Tibial artery (tissue), 4 donors: ENCODE measurements around the gene UTP14C.
A peak's percentile ranks its signal among the peaks of the same experiment; 100 is the strongest.

Source experiments
- DNase-seq, 2 donors: peaks; one replicate each; pipeline ENCODE4 v3.0.0-alpha.2; 2019
- H3K27ac ChIP-seq, 2 donors: fragments of 200-600 bp; sonication (generic) in 1 of 2; 1 replicate in 1 of 2; 2 replicates in 1 of 2; pipeline ENCODE4 v1.5.1; 2018 to 2019; ENCODE audit warnings: mild to moderate bottlenecking in 1 of 2
- H3K27me3 ChIP-seq, 2 donors: fragments of 200-600 bp; sonication (generic) in 1 of 2; one replicate each; pipeline versions ENCODE4 v1.5.1 to v1.6.0; 2016 to 2019
- H3K36me3 ChIP-seq, 3 donors: fragments of 200-600 bp; sonication (generic) in 2 of 3; one replicate each; pipeline ENCODE4 v1.5.1; 2016 to 2019; ENCODE audit warnings: mild to moderate bottlenecking in 2 of 3
- H3K4me1 ChIP-seq, 4 donors: fragments of 200-600 bp; sonication (generic) in 2 of 4; 1 replicate in 3 of 4; 2 replicates in 1 of 4; pipeline ENCODE4 v1.5.1; 2016 to 2019
- H3K4me3 ChIP-seq, 2 donors: fragments of 200-600 bp; sonication (generic) in 1 of 2; 1 replicate in 1 of 2; 2 replicates in 1 of 2; pipeline ENCODE4 v1.5.1; 2018 to 2019; ENCODE audit warnings: mild to moderate bottlenecking in 2 of 2
- H3K9me3 ChIP-seq, 3 donors: fragments of 200-600 bp; sonication (generic) in 1 of 3; one replicate each; pipeline ENCODE4 v1.5.1; 2016 to 2019
- intact Hi-C: fragments of 100-400 bp; cut with DNase I; formaldehyde crosslinking; loops from one replicate; pipeline ENCODE4 v1.15.0; 2023; ENCODE audit warnings: low total_unique reads
- TF ChIP-seq, protein P1 (sequence below), 2 experiments: fragments of 200-600 bp in 1 of 2; fragments of 450-650 bp in 1 of 2; IDR thresholded peaks; one replicate each; pipeline ENCODE4 v1.5.1; 2017 to 2019; ENCODE audit warnings: antibody characterized with exemption in 2 of 2, mild to moderate bottlenecking in 1 of 2, moderate library complexity in 1 of 2

The UTP14C gene

DNA sequence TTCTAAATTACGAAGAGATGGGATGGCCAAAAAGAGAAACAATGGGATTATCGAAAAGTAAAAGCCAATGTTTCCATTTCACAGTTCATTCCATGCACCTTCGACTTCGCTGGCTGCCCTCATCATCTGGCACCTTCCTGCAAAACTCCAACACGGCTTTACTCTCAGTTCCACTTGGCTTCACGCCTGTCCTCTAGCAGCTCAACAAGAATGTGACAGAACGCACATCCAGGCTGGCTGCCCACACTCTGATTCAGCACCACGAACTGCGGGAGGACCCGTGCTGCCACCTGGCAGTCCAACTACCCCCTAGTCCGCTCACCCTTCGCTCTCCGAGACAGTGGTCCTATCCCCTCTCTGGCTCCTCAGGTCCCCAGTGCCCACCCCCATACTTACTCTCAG, 25.0 kb upstream of the UTP14C start:
- Histone ChIP-seq H3K4me1 (peaks cover 0 to 24% (median 17%) of the 10 kb centered on the region in 4 donors), H3K9me3 (no peaks in the 10 kb centered on the region), H3K27ac (no peak overlapping the region), H3K4me3 (no peak overlapping the region), H3K36me3 (no peaks in the 10 kb centered on the region), H3K27me3 (no peaks in the 10 kb centered on the region)
- TF ChIP-seq, protein P1, sequence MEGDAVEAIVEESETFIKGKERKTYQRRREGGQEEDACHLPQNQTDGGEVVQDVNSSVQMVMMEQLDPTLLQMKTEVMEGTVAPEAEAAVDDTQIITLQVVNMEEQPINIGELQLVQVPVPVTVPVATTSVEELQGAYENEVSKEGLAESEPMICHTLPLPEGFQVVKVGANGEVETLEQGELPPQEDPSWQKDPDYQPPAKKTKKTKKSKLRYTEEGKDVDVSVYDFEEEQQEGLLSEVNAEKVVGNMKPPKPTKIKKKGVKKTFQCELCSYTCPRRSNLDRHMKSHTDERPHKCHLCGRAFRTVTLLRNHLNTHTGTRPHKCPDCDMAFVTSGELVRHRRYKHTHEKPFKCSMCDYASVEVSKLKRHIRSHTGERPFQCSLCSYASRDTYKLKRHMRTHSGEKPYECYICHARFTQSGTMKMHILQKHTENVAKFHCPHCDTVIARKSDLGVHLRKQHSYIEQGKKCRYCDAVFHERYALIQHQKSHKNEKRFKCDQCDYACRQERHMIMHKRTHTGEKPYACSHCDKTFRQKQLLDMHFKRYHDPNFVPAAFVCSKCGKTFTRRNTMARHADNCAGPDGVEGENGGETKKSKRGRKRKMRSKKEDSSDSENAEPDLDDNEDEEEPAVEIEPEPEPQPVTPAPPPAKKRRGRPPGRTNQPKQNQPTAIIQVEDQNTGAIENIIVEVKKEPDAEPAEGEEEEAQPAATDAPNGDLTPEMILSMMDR (IDR thresholded peaks at IDR 0.05): no peak
- no peak for DNase-seq
- intact Hi-C loops: no loop called here

DNA sequence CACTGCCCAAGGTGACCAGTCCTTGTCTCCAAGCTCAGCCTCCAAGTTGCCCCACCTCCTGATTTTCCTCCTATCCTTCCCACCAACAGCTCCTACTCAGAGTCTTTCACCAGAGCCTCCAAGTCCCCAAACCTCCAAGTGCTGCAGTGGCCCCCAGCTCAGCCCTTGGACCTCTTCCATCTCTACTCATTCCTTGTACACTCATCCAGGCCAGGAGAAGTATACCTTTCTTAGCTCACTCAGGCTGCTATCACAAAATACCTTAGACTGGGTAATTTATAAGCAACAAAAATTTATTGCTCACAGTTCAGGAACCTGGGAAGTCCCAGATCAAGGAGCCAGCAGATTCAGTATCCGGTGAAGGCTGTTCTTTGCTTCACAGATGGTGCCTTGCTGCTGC, 24.6 kb upstream of the UTP14C start:
- no peak for DNase-seq
- TF ChIP-seq, protein P1 (IDR thresholded peaks at IDR 0.05): no peak
- H3K4me1 ChIP-seq: peaks cover 0 to 24% (median 17%) of the 10 kb centered on the region in 4 donors
- H3K27ac ChIP-seq: no peak overlapping the region
- intact Hi-C loops: no loop called here
- H3K27me3 ChIP-seq: no peaks in the 10 kb centered on the region
- H3K4me3 ChIP-seq: no peak overlapping the region
- no peaks in the 10 kb centered on the region for H3K9me3 ChIP-seq
- H3K36me3 ChIP-seq: no peaks in the 10 kb centered on the region

DNA sequence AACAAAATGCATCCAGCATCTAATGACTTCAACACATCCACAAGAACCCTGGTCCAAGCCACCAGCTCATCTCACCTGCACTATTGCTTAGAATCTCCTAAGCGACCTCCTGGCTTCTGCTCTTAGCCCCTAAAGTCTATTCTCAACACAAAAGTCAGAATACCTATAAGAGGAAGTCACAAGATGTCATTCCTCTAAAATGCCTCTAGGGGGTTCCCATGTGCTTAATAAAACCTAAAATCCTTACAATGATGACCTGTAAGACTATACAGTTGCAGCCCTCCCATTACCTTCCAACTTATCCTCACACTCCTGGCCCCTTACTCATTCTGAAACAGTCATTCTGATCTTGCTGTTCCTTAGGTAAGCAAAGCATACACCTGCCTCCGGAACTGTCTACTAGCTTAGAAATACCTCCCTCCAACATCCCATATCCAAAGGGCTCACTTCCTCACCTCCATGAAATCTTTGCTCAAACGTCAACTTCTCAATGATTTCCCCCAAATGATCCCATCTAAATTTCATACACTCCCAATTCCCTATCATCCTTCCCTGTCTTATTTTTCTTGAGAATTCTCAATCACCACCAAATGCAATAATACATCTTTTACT, 23.3 kb upstream of the UTP14C start:
- intact Hi-C loops: no loop called here
- H3K9me3 ChIP-seq: no peaks in the 10 kb centered on the region
- H3K27ac ChIP-seq: no peak overlapping the region
- peaks cover 0 to 12% (median 8%) of the 10 kb centered on the region in 4 donors for H3K4me1 ChIP-seq
- no peaks in the 10 kb centered on the region for H3K36me3 ChIP-seq
- H3K4me3 ChIP-seq: no peak overlapping the region
- H3K27me3 ChIP-seq: no peaks in the 10 kb centered on the region
- TF ChIP-seq, protein P1 (IDR thresholded peaks at IDR 0.05): peak; percentile 53 to 72
- no peak for DNase-seq

DNA sequence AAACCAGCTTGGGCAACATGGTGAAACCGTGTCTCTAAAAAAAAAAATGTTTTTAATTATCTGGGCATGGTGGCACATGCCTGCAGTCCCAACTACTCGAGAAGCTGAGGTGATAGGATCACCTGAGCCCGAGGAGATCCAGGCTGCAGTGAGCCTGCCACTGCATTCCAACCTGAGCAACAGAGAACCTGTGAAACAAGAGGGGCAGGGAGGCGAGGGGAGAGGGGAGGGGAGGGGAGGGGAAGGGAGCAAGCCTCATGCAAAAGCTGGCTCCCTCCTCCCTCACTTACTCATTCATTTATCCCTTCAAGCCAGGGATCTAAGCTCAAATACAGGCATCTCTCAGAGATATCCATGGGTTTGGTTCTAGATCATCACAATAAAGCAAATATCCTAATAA, 22.1 kb upstream of the UTP14C start:
- intact Hi-C loops: no loop called here
- TF ChIP-seq, protein P1 (IDR thresholded peaks at IDR 0.05): no peak
- Histone ChIP-seq H3K27ac (no peak overlapping the region), H3K36me3 (no peaks in the 10 kb centered on the region), H3K4me1 (peaks cover 0 to 6% (median 4%) of the 10 kb centered on the region in 4 donors), H3K9me3 (no peaks in the 10 kb centered on the region), H3K4me3 (no peak overlapping the region), H3K27me3 (no peaks in the 10 kb centered on the region)
- DNase-seq: no peak

DNA sequence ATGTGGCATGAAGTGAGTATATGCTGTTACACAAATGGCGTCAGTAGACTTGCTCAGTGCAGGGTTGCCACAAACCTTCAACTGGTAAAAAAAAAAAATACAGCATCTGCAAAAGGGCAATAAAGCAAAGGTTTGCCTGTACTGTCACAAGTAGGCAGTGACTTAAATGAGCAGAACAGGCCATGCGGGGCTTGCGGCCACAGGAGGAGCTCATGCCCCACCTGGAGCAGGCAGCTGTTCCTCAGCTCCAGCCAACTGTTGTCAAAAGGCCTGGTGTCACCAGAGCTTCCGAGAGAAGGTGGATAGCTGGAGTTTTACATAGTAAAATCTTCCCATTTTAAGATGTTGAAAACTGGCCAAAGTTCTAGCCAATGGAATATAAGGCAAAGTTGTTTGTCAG, 20.9 kb upstream of the UTP14C start:
- Histone ChIP-seq H3K27ac (no peak overlapping the region), H3K36me3 (no peaks in the 10 kb centered on the region), H3K27me3 (no peaks in the 10 kb centered on the region), H3K4me3 (no peak overlapping the region), H3K9me3 (no peaks in the 10 kb centered on the region), H3K4me1 (peaks cover 0 to 6% (median 4%) of the 10 kb centered on the region in 4 donors)
- DNase-seq: no peak
- TF ChIP-seq, protein P1 (IDR thresholded peaks at IDR 0.05): no peak
- intact Hi-C loops: no loop called here
